NB4 (cell line): ENCODE data around the gene STK32C.
"Not testable (repeated sequence)": the region's sequence is repeated elsewhere in the genome, so short reads cannot be mapped to it uniquely, and the experiment has no call there.

Experiments
- DNase-seq: peaks from one replicate; pipeline ENCODE4 v3.0.0; 2010; ENCODE audit warnings: low read depth
- H3K4me3 ChIP-seq: one replicate; pipeline ENCODE4 v1.5.1; 2011; ENCODE audit warnings: mild to moderate bottlenecking, low read depth, low read length, moderate library complexity
- MYC ChIP-seq: IDR thresholded peaks from 2 replicates; pipeline ENCODE4 v1.6.1; 2011; ENCODE audit warnings: low read depth, low read length
- POLR2A ChIP-seq: IDR thresholded peaks from 2 replicates; pipeline ENCODE4 v1.6.1; 2011; ENCODE audit warnings: mild to moderate bottlenecking; ENCODE audit not compliant: insufficient read length; ENCODE audit errors: extremely low read depth
- TF ChIP-seq, protein P1 (sequence below): IDR thresholded peaks from one replicate; pipeline ENCODE4 v1.5.1; 2012; ENCODE audit warnings: low read depth, low read length
- TF ChIP-seq, protein P2 (sequence below): IDR thresholded peaks from 2 replicates; pipeline ENCODE4 v1.6.1; 2011; ENCODE audit warnings: low read depth, low read length

Gene STK32C

DNA sequence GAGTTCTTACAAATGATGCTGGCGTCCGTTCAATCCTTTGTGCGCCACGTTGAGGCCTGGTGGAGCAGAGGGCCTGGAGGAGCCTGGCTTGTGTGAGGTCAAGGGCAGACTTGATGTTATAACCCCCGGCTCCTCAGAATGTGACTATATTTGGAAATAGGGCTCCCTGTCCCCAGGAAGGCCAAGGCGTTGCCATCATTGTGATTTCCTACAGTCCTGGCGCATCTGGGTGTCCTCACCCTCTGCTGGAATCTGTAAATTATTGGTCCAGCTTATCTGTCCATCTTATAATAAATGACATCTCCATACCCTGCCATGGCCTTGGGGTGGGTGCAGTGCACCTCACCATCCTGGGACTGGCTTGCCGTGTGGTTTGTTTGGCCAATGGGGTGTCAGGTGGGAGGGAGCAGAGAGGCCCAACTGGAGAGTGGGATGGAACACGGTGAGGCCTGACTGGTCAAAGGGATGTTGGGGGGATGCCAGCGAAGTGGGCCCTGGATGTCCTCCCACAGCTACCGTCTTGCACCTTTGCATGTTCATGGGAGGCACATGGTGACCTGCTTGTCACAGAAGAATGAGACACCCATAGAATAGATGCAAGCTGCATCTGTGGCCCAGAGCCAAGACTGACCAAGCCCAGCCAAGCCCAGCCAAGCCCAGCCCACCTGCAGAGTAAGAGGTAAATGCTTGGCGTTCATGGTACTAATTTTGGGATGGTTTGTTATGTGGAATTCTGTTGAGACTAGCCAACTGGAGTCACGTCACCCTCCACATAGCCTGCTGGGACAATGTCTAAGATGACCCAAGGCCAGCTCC lies 13.1 kb upstream of the STK32C start:
- TF ChIP-seq, protein P1, sequence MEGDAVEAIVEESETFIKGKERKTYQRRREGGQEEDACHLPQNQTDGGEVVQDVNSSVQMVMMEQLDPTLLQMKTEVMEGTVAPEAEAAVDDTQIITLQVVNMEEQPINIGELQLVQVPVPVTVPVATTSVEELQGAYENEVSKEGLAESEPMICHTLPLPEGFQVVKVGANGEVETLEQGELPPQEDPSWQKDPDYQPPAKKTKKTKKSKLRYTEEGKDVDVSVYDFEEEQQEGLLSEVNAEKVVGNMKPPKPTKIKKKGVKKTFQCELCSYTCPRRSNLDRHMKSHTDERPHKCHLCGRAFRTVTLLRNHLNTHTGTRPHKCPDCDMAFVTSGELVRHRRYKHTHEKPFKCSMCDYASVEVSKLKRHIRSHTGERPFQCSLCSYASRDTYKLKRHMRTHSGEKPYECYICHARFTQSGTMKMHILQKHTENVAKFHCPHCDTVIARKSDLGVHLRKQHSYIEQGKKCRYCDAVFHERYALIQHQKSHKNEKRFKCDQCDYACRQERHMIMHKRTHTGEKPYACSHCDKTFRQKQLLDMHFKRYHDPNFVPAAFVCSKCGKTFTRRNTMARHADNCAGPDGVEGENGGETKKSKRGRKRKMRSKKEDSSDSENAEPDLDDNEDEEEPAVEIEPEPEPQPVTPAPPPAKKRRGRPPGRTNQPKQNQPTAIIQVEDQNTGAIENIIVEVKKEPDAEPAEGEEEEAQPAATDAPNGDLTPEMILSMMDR, result no peak
- TF ChIP-seq, protein P2, sequence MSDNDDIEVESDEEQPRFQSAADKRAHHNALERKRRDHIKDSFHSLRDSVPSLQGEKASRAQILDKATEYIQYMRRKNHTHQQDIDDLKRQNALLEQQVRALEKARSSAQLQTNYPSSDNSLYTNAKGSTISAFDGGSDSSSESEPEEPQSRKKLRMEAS, result no peak
- TF ChIP-seq MYC (no peak), POLR2A (no peak)
- no peak for DNase-seq
- H3K4me3 ChIP-seq, result peak overlapping the region; percentile 12

DNA sequence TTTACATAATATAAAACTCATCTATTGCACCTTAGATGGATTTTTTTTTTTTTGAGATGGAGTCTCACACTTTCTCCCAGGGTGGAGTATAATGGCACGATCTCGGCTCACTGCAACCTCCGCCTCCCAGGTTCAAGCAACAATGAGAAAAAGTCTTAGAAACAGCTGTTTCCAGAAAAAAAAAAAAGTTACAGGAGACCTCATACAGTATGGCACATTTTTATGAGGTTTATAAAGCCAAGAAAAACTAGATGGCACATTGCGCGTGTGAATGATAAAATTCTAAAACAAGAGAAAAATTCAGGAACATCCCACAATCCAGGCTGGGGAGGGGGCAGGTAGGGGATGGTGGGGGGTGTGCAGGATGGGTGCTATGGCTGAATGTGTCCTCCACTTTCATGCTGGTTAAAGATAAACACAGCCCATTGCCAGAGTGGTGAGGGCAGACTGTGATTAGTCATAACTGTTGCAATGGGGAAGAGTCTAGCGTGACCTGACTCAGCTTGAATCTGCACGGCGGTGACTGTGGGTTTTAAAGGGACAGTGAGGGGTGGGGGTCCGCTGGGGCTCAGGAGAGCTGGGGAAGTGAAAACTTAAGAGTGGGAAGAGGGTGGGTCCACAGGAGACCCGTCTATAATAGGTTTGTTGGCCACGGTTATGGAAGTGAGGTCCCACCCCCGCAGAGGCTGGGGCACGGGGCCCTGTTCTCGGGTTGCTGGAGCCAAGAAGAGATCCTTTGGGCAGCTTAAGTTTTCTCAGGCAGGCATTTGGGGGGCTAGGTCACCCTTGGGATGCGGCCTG lies 12.3 kb upstream of the STK32C start:
- H3K4me3 ChIP-seq, result peak overlapping the region; percentile 12
- peak; percentile 95 for DNase-seq
- TF ChIP-seq POLR2A (no peak), MYC (peak; percentile 80)
- TF ChIP-seq, protein P1, result no peak
- TF ChIP-seq, protein P2, result peak; percentile 84

DNA sequence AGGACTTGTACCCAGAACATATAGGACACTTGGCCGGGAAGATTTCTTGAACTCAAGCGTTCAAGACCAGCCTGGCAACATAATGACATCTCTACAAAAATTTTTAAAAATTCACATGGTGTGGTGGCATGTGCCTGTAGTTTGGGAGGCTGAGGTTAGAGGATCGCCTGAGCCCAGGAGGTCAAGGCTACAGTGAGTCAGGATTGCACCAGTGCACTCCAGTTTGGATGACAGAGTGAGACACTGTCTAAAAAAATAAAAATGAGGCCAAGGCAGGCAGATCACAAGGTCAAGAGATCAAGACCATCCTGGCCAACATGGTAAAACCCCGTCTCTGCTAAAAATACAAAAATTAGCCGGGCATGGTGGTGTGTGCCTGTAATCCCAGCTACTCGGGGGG lies 9.7 kb upstream of the STK32C start:
- not testable (repeated sequence) for DNase-seq

DNA sequence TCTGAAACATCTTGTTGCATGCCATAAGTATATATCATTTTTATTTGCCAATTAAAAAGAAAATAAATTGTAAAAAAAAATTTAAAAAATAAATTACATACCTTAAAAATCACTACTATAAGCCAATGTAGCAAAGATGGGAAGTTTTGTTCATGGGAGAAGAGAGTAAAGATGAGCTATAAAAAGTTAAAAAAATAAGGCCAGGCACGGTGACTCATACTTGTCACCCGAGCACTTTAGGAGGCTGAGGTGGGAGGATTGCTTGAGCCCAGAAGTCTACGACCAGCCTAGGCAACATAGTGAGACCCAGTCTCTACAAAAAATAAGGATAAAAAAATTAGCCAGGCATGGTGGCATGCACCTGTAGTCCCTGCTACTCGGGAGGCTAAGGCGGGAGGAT lies 8.4 kb upstream of the STK32C start:
- no peak for TF ChIP-seq POLR2A
- no peak for TF ChIP-seq MYC
- TF ChIP-seq, protein P1, result no peak
- TF ChIP-seq, protein P2, result no peak
- DNase-seq, result no peak
- H3K4me3 ChIP-seq, result no peak overlapping the region

More for the DNA sequence above, 9.7 kb upstream of the STK32C start:
- not testable (repeated sequence) for H3K4me3 ChIP-seq

DNA sequence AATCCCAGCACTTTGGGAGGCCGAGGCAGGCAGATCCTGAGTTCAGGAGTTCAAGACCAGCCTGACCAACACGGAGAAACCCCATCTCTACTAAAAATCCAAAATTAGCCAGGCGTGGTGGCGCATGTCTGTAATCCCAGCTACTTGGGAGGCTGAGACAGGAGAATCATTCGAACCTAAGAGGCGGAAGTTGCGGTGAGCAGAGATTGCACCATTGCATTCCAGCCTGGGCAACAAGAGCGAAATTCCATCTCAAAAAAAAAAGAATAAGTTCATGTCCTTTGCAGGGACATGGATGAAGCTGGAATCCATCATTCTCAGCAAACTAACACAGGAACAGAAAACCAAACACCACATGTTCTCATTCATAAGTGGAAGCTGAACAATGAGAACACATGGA lies 7.1 kb upstream of the STK32C start:
- not testable (repeated sequence) for DNase-seq, H3K4me3 ChIP-seq

DNA sequence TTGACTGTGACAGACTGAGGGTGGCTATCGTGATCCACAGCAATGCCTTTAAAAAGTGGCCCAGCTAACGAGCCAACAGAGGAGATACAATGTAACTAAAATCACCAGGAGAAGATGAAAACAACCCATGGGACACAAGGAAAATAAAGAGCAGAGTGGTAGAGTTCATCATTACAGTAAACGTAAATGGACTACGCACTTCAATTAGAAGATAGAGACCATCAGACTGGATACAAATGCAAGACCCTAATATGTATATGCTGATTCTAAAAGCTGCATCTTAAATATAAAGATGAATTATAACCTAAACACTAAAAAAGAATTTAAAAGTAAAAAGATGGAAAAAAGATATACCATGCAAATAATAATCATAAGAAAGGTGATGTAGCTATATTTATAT lies 6.6 kb upstream of the STK32C start:
- H3K4me3 ChIP-seq, result no peak overlapping the region
- TF ChIP-seq, protein P1, result no peak
- TF ChIP-seq, protein P2, result no peak
- no peak for TF ChIP-seq MYC
- no peak for DNase-seq

DNA sequence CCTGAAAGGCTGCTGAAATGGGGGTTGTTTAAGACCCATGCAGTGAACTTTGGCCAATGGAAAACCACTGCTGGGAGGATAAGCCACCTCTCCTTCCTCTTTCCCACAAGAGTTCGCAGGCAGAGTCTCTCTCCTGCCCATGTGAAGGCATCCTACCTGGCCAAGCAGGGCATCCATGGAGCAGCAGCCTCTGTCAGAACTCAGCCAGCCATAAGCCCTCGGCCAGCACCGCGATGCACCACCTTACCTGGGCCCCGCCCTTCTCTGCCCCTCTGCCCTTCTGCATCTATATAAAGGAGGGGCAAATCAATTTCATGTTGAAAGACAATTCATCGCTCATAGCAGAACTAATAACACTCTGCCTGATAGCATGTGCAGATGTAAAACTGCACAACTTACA lies 6.1 kb upstream of the STK32C start:
- H3K4me3 ChIP-seq, result no peak overlapping the region
- no peak for DNase-seq
- TF ChIP-seq, protein P2, result no peak
- TF ChIP-seq MYC, result no peak
- TF ChIP-seq, protein P1, result no peak
- TF ChIP-seq POLR2A, result no peak
